Head of caudate nucleus (tissue), 42 donors: Measurements from ENCODE around the gene ARHGEF37.

Experiments
- DNase-seq, 42 donors: peaks; one replicate each; pipeline versions ENCODE4 v3.0.0 to v3.0.0-alpha.2; 2020 to 2021; ENCODE audit warnings: mixed read lengths in 7 of 42
- intact Hi-C: fragments of 100-400 bp; cut with DNase I; formaldehyde crosslinking; loops from one replicate; pipeline ENCODE4 v1.15.0; 2022

Gene ARHGEF37

GRCh38 chr5:149561848-149562247, 19.4 kb upstream of the ARHGEF37 start:
- intact Hi-C loops: loop anchor here (5.0 kb wide), 1 partner anchor 120 kb away; no protein-coding TSS in a partner anchor
- DNase-seq: peak in 3 of 42 donors; percentile 32 to 54 (median 45)

- DNase-seq: no peak
- intact Hi-C loops: loop anchor here (5.0 kb wide), 1 partner anchor 121 kb away; no protein-coding TSS in a partner anchor
These were observed 17.8 kb upstream of the ARHGEF37 start for GRCh38 chr5:149563466-149563865.

- intact Hi-C loops: loop anchor here (5.0 kb wide), 1 partner anchor 122 kb away; no protein-coding TSS in a partner anchor
- DNase-seq: peak in 11 of 42 donors; percentile 24 to 68 (median 36)
These were observed 16.7 kb upstream of the ARHGEF37 start for GRCh38 chr5:149564542-149565140.

- no peak for DNase-seq
- intact Hi-C loops: no loop called here
These were observed 14.1 kb upstream of the ARHGEF37 start for GRCh38 chr5:149567226-149567625.

- intact Hi-C loops: loop anchor here (10.0 kb wide), 1 partner anchor 207 kb away; no protein-coding TSS in a partner anchor
- no peak for DNase-seq
These were observed 9.1 kb upstream of the ARHGEF37 start for GRCh38 chr5:149572170-149572569.

GRCh38 chr5:149572576-149573231, 8.6 kb upstream of the ARHGEF37 start:
- intact Hi-C loops: loop anchor here (10.0 kb wide), 1 partner anchor 208 kb away; no protein-coding TSS in a partner anchor

GRCh38 chr5:149575131-149575530, 6.2 kb upstream of the ARHGEF37 start:
- intact Hi-C loops: loop anchor here (10.0 kb wide), 1 partner anchor 210 kb away; no protein-coding TSS in a partner anchor
- DNase-seq: no peak

More at GRCh38 chr5:149572576-149573231, 8.6 kb upstream of the ARHGEF37 start:
- DNase-seq: no peak

- intact Hi-C loops: loop anchor here (10.0 kb wide), 1 partner anchor 211 kb away; no protein-coding TSS in a partner anchor
These were observed 5.3 kb upstream of the ARHGEF37 start for GRCh38 chr5:149576021-149576420.

GRCh38 chr5:149578896-149579295, 2.4 kb upstream of the ARHGEF37 start:
- DNase-seq: no peak
- intact Hi-C loops: loop anchor here (10.0 kb wide), 1 partner anchor 214 kb away; no protein-coding TSS in a partner anchor

More at GRCh38 chr5:149576021-149576420, 5.3 kb upstream of the ARHGEF37 start:
- no peak for DNase-seq

GRCh38 chr5:149580808-149581191, 498 bp upstream of the ARHGEF37 start:
- intact Hi-C loops: no loop called here
- DNase-seq: no peak

- intact Hi-C loops: no loop called here
- peak in 28 of 42 donors; percentile 5 to 64 (median 22) for DNase-seq
These were observed 852 bp downstream of the ARHGEF37 start for GRCh38 chr5:149581931-149582768.

GRCh38 chr5:149583394-149583793, 2.1 kb downstream of the ARHGEF37 start:
- peak in 40 of 42 donors; percentile 13 to 87 (median 68) for DNase-seq
- intact Hi-C loops: no loop called here

- intact Hi-C loops: no loop called here
- DNase-seq: peak in 1 of 42 donors; percentile 10
These were observed 2.8 kb downstream of the ARHGEF37 start for GRCh38 chr5:149584121-149584520.

GRCh38 chr5:149585910-149586309, 4.6 kb downstream of the ARHGEF37 start:
- intact Hi-C loops: no loop called here
- no peak for DNase-seq

- DNase-seq: peak in 1 of 42 donors; percentile 26
- intact Hi-C loops: no loop called here
These were observed 5.5 kb downstream of the ARHGEF37 start for GRCh38 chr5:149586708-149587318.

- intact Hi-C loops: no loop called here
- DNase-seq: no peak
These were observed 7.6 kb downstream of the ARHGEF37 start for GRCh38 chr5:149588936-149589335.

- intact Hi-C loops: no loop called here
- DNase-seq: no peak
These were observed 12.1 kb downstream of the ARHGEF37 start for GRCh38 chr5:149593370-149593769.

GRCh38 chr5:149594206-149594895, 13.1 kb downstream of the ARHGEF37 start:
- intact Hi-C loops: no loop called here
- DNase-seq: no peak
